Natural killer cell (primary cell): Measurements from ENCODE around the gene DOCK2. TPM values are rescaled to one million over a fixed set of nuclear protein-coding genes. Genes with fewer than 3 reads are reported as not detected.
"Not testable (repeated sequence)": the region's sequence is repeated elsewhere in the genome, so short reads cannot be mapped to it uniquely, and the experiment has no call there.

Source experiments
- ATAC-seq, 3 donors: fragments of 150-1000 bp in 2 of 3; fragments of 200-7000 bp in 1 of 3; cut with Tn5 transposase; 1 replicate in 1 of 3; 2 replicates in 2 of 3; pipeline ENCODE4 v1.10.0; 2021; ENCODE audit warnings: mild to moderate bottlenecking in 2 of 3, moderate library complexity in 2 of 3
- DNase-seq, 2 donors: peaks; one replicate each; pipeline versions ENCODE4 v3.0.0 to v3.0.0-alpha.2; 2013 to 2021; ENCODE audit warnings: mixed read lengths in 1 of 2
- H3K27ac ChIP-seq: one replicate; pipeline ENCODE4 v1.5.1; 2013; ENCODE audit warnings: mild to moderate bottlenecking, low read length
- H3K27me3 ChIP-seq: one replicate; pipeline ENCODE4 v1.6.1; 2013; ENCODE audit warnings: low read length; ENCODE audit not compliant: control insufficient read depth, insufficient read depth
- H3K36me3 ChIP-seq: one replicate; pipeline ENCODE4 v1.6.1; 2013; ENCODE audit warnings: low read length; ENCODE audit not compliant: control insufficient read depth, insufficient read depth
- H3K4me1 ChIP-seq: one replicate; pipeline ENCODE4 v1.6.1; 2013; ENCODE audit warnings: low read length; ENCODE audit not compliant: control insufficient read depth, insufficient read depth
- H3K4me3 ChIP-seq: one replicate; pipeline ENCODE4 v1.5.1; 2013; ENCODE audit warnings: low read length
- H3K9me3 ChIP-seq: one replicate; pipeline ENCODE4 v1.6.1; 2013; ENCODE audit warnings: low read length; ENCODE audit not compliant: control insufficient read depth, insufficient read depth
- H3K27ac Mint-ChIP-seq, 2 donors: one replicate each; pipeline ENCODE4 v1.8.0; 2022; ENCODE audit warnings: mild to moderate bottlenecking in 2 of 2, mixed read lengths in 2 of 2, moderate library complexity in 1 of 2
- H3K27me3 Mint-ChIP-seq, 2 donors: one replicate each; pipeline ENCODE4 v1.8.0; 2022; ENCODE audit warnings: low read depth in 2 of 2, mixed read lengths in 2 of 2
- H3K36me3 Mint-ChIP-seq: one replicate; pipeline ENCODE4 v1.8.0; 2022; ENCODE audit warnings: mixed read lengths
- H3K4me1 Mint-ChIP-seq, 2 donors: one replicate each; pipeline ENCODE4 v1.8.0; 2022; ENCODE audit warnings: mixed read lengths in 2 of 2
- H3K4me3 Mint-ChIP-seq: one replicate; pipeline ENCODE4 v1.8.0; 2022; ENCODE audit warnings: mild to moderate bottlenecking, moderate library complexity, mixed read lengths
- H3K9me3 Mint-ChIP-seq, 2 donors: one replicate each; pipeline ENCODE4 v1.8.0; 2022; ENCODE audit warnings: mixed read lengths in 2 of 2
- CTCF ChIP-seq: fragments of 200-600 bp; IDR thresholded peaks from one replicate; pipeline ENCODE4 v1.8.0; 2022; ENCODE audit warnings: antibody characterized with exemption
- WGBS: methylation state at CpG from one replicate; pipeline ENCODE4 v1.1.7; 2013; ENCODE audit warnings: missing lambda C conversion rate; ENCODE audit not compliant: insufficient coverage; 5-methylcytosine and 5-hydroxymethylcytosine counted together
- intact Hi-C: fragments of 100-400 bp; cut with micrococcal nuclease; formaldehyde crosslinking; loops from one replicate; pipeline ENCODE4 v1.14.2; 2022
- total RNA-seq, 4 donors: library from RNA; stranded (reverse); fragments of 120-200 nt in 1 of 4; gene quantifications; one replicate each; pipeline versions ENCODE4 v1.2.3 to v1.2.4, GENCODE V29; 2013 to 2022

DOCK2 gene
- total RNA-seq, 3 donors from 2014 or later (not counting 1 experiment from before 2014, with no cell fraction given), result 317 to 361 (median 320) TPM

GRCh38 chr5:169834540-169834939 is 197.5 kb downstream of the DOCK2 start:
- H3K9me3 ChIP-seq, H3K27me3 Mint-ChIP-seq, H3K9me3 Mint-ChIP-seq, H3K4me3 Mint-ChIP-seq, H3K36me3 ChIP-seq, intact Hi-C loops, H3K4me1 ChIP-seq, H3K27ac ChIP-seq, ATAC-seq, H3K36me3 Mint-ChIP-seq, H3K4me3 ChIP-seq, H3K27me3 ChIP-seq, DNase-seq: not testable (repeated sequence)
- 54% methylated on average over 1 of the region's 1 CpG for WGBS
- Mint-ChIP-seq H3K4me1 (peaks cover 33 to 35% of the 10 kb centered on the region in 2 donors), H3K27ac (peak overlapping the region in 1 of 2 donors; percentile 9)

GRCh38 chr5:169836835-169837536 is 199.9 kb downstream of the DOCK2 start:
- Histone ChIP-seq H3K4me3 (no peak overlapping the region), H3K27me3 (no peaks in the 10 kb centered on the region), H3K4me1 (peaks cover 2% of the 10 kb centered on the region), H3K9me3 (no peaks in the 10 kb centered on the region), H3K36me3 (peaks cover 27% of the 10 kb centered on the region), H3K27ac (no peak overlapping the region)
- peaks cover 12% of the 10 kb centered on the region for H3K36me3 Mint-ChIP-seq
- ATAC-seq (no peak), DNase-seq (no peak)
- WGBS, result 90% methylated on average over 2 of the region's 3 CpGs
- intact Hi-C loops, result no loop called here
- no peaks in the 10 kb centered on the region for H3K9me3 Mint-ChIP-seq
- peak overlapping the region in 1 of 2 donors; percentile 80 for H3K27ac Mint-ChIP-seq
- TF ChIP-seq CTCF, result no peak
- H3K4me1 Mint-ChIP-seq, result peaks cover 27 to 30% of the 10 kb centered on the region in 2 donors
- H3K4me3 Mint-ChIP-seq, result no peak overlapping the region
- no peaks in the 10 kb centered on the region for H3K27me3 Mint-ChIP-seq

GRCh38 chr5:169837686-169838085 is 200.6 kb downstream of the DOCK2 start:
- H3K9me3 Mint-ChIP-seq, result no peaks in the 10 kb centered on the region
- Histone ChIP-seq H3K27ac (no peak overlapping the region), H3K36me3 (peaks cover 28% of the 10 kb centered on the region), H3K9me3 (no peaks in the 10 kb centered on the region), H3K27me3 (no peaks in the 10 kb centered on the region), H3K4me1 (peaks cover 2% of the 10 kb centered on the region), H3K4me3 (no peak overlapping the region)
- intact Hi-C loops, result no loop called here
- H3K4me3 Mint-ChIP-seq, result no peak overlapping the region
- no peaks in the 10 kb centered on the region for H3K27me3 Mint-ChIP-seq
- peaks cover 12% of the 10 kb centered on the region for H3K36me3 Mint-ChIP-seq
- DNase-seq, result no peak
- peaks cover 23 to 24% of the 10 kb centered on the region in 2 donors for H3K4me1 Mint-ChIP-seq
- peak overlapping the region; percentile 12 to 80 for H3K27ac Mint-ChIP-seq
- ATAC-seq, result no peak
- TF ChIP-seq CTCF, result no peak

GRCh38 chr5:169838688-169839087 is 201.6 kb downstream of the DOCK2 start:
- intact Hi-C loops, result no loop called here
- Mint-ChIP-seq H3K36me3 (peaks cover 12% of the 10 kb centered on the region), H3K27ac (peak overlapping the region in 1 of 2 donors; percentile 10), H3K9me3 (no peaks in the 10 kb centered on the region), H3K4me3 (no peak overlapping the region), H3K4me1 (peaks cover 14 to 21% of the 10 kb centered on the region in 2 donors), H3K27me3 (no peaks in the 10 kb centered on the region)
- DNase-seq, result no peak
- whole genome bisulfite sequencing, result 85% methylated on average over 3 of the region's 3 CpGs
- ATAC-seq, result no peak
- Histone ChIP-seq H3K27ac (no peak overlapping the region), H3K9me3 (no peaks in the 10 kb centered on the region), H3K36me3 (peaks cover 29% of the 10 kb centered on the region), H3K4me1 (no peaks in the 10 kb centered on the region), H3K4me3 (no peak overlapping the region), H3K27me3 (no peaks in the 10 kb centered on the region)
- no peak for TF ChIP-seq CTCF
